Activated CD8-positive, alpha-beta T cell treated with anti-CD3 and anti-CD28 coated beads for 36 hours (primary cell): ENCODE measurements around the gene SOX13. TPM values are rescaled to one million over a fixed set of nuclear protein-coding genes. Genes with fewer than 3 reads are reported as not detected.

Source experiments
- ATAC-seq: fragments of 200-7000 bp; cut with Tn5 transposase; one replicate; pipeline ENCODE4 v1.10.0; 2021; ENCODE audit warnings: mild to moderate bottlenecking, moderate library complexity
- CTCF ChIA-PET: fragments of 350-600 bp; sonication (Branson Sonifier 250); formaldehyde crosslinking; loops from one replicate; lab custom pipeline; 2021; ENCODE audit warnings: antibody characterized with exemption; lab: Charles Lee
- POLR2A ChIA-PET: fragments of 350-600 bp; sonication (Branson Sonifier 250); formaldehyde crosslinking; loops from one replicate; lab custom pipeline; 2021; ENCODE audit warnings: antibody characterized with exemption; lab: Charles Lee
- DNase-seq: peaks from one replicate; pipeline ENCODE4 v3.0.0-alpha.2; 2020
- H3K27ac Mint-ChIP-seq: one replicate; pipeline ENCODE4 v1.8.0; 2021; ENCODE audit warnings: mild to moderate bottlenecking, mixed read lengths
- H3K27me3 Mint-ChIP-seq: one replicate; pipeline ENCODE4 v1.8.0; 2021; ENCODE audit warnings: mixed read lengths
- H3K36me3 Mint-ChIP-seq: one replicate; pipeline ENCODE4 v1.8.0; 2021; ENCODE audit warnings: low read depth, mixed read lengths
- H3K4me1 Mint-ChIP-seq: one replicate; pipeline ENCODE4 v1.8.0; 2021; ENCODE audit warnings: low read depth, mixed read lengths
- H3K4me3 Mint-ChIP-seq: one replicate; pipeline ENCODE4 v1.8.0; 2021; ENCODE audit warnings: mild to moderate bottlenecking, moderate library complexity, mixed read lengths
- H3K9me3 Mint-ChIP-seq: one replicate; pipeline ENCODE4 v1.8.0; 2021; ENCODE audit warnings: mixed read lengths
- intact Hi-C: fragments of 100-400 bp; cut with micrococcal nuclease; formaldehyde crosslinking; loops from one replicate; pipeline ENCODE4 v1.10.0; 2022
- total RNA-seq, 2 experiments: library from RNA; stranded (reverse); gene quantifications; one replicate each; pipeline ENCODE4 v1.2.3, GENCODE V29; 2021
- TF ChIP-seq, protein P1 (sequence below): fragments of 200-600 bp; IDR thresholded peaks from one replicate; pipeline ENCODE4 v1.8.0; 2022; ENCODE audit warnings: antibody characterized with exemption, mild to moderate bottlenecking

The SOX13 gene
- total RNA-seq, 2 experiments from 2014 or later = 1.6 to 1.7 TPM

DNA sequence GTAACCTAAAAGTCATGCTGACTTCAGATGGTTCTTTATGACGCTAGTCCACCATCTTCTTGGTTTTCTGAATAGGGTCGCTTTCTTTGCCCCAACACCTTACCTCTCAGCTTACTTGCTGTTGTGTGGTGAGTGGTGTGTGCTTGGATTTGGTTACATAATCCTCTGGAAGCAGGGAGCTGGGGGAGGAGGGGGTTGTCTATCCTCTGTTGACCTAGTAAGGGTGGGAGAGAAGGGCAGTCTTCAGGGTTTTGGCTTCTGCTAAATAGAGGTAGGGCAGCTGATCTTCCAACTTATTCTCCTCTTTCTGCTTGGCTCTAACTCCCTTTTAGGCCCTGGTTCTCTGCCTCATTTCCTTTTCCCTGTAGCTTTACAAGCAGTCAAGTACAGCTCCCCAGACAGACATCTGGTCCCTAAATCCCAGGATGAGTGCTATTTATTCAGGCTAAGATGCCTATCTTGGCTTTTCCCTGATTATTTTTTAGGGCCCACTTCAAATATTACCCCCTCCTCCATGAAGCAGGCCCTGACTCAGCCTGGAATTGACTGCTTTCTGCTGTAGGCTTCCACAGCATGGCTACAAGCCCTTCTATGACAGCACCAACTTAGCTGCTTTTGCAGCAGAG lies 99.6 kb downstream of the SOX13 start:
- intact Hi-C loops = no loop called here

DNA sequence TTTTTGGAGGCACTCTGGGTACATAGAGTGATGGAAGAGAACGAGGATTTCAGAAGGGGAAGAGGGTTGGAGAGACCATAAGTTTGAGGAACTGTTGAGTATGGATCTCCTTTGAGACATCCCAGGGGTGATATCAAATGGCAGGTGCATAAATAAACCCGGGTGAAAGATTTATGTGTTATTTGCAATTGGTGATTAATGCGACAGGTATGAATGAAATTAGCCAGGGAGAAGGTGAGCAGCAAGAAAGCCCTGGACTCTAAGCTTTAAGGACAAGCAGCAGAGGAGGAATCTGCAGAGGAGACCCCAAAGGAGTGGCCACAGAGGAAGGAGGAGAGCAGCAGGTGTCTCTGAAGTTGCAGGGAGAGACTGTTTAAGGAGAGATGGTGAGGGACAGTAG lies 102.0 kb downstream of the SOX13 start:
- Mint-ChIP-seq H3K27ac (no peak overlapping the region), H3K9me3 (peaks cover 19% of the 10 kb centered on the region), H3K27me3 (peaks cover 3% of the 10 kb centered on the region), H3K4me3 (no peak overlapping the region), H3K4me1 (no peaks in the 10 kb centered on the region), H3K36me3 (peaks cover 3% of the 10 kb centered on the region)
- TF ChIP-seq, protein P1, sequence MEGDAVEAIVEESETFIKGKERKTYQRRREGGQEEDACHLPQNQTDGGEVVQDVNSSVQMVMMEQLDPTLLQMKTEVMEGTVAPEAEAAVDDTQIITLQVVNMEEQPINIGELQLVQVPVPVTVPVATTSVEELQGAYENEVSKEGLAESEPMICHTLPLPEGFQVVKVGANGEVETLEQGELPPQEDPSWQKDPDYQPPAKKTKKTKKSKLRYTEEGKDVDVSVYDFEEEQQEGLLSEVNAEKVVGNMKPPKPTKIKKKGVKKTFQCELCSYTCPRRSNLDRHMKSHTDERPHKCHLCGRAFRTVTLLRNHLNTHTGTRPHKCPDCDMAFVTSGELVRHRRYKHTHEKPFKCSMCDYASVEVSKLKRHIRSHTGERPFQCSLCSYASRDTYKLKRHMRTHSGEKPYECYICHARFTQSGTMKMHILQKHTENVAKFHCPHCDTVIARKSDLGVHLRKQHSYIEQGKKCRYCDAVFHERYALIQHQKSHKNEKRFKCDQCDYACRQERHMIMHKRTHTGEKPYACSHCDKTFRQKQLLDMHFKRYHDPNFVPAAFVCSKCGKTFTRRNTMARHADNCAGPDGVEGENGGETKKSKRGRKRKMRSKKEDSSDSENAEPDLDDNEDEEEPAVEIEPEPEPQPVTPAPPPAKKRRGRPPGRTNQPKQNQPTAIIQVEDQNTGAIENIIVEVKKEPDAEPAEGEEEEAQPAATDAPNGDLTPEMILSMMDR = no peak
- DNase-seq (no peak), ATAC-seq (no peak)
- intact Hi-C loops = no loop called here
- CTCF ChIA-PET = interaction anchor here (1.6 to 6.9 kb wide), 3 partner anchors 12 to 32 kb away, joined by 3 to 36 read pairs (median 15); no protein-coding TSS in a partner anchor
- POLR2A ChIA-PET = no interaction called here

More for the DNA sequence above, 99.6 kb downstream of the SOX13 start:
- ATAC-seq (no peak), DNase-seq (no peak)
- CTCF ChIA-PET = interaction anchor here (1.7 to 6.9 kb wide), 2 partner anchors 10 to 34 kb away, joined by 7 to 36 read pairs; no protein-coding TSS in a partner anchor
- peaks cover 4% of the 10 kb centered on the region for H3K27me3 Mint-ChIP-seq
- H3K4me3 Mint-ChIP-seq = no peak overlapping the region
- no peak overlapping the region for H3K27ac Mint-ChIP-seq
- POLR2A ChIA-PET = interaction anchor here (1.4 kb wide), 1 partner anchor 17 kb away, joined by 3 read pairs; no protein-coding TSS in a partner anchor
- TF ChIP-seq, protein P1 = no peak
- H3K9me3 Mint-ChIP-seq = peaks cover 33% of the 10 kb centered on the region
- H3K36me3 Mint-ChIP-seq = peaks cover 3% of the 10 kb centered on the region
- no peaks in the 10 kb centered on the region for H3K4me1 Mint-ChIP-seq

DNA sequence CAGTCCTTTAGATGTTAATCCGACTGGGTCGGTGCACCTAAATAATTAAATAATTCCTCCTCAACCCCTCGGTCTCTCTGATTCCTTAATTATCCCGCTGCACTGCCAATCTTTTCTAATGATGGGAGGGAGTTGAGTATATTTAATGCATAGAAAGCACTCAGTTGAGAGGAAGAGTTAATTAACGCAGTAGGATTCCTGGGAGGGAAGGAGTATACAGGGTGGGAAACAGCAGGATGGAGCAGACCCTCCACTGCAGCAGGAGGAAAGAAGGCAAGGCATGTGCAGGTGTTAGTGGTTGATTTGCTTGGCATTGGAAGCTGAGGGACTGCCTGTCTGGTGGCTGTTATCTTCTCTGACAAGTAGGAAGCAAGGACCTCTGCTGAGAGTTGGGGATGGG lies 103.1 kb downstream of the SOX13 start:
- ChIA-PET CTCF (interaction anchor here (3.4 to 6.9 kb wide), 2 partner anchors 13 to 31 kb away, joined by 15 to 36 read pairs; no protein-coding TSS in a partner anchor), POLR2A (no interaction called here)
- H3K36me3 Mint-ChIP-seq = peaks cover 3% of the 10 kb centered on the region
- no peak overlapping the region for H3K4me3 Mint-ChIP-seq
- TF ChIP-seq, protein P1 = no peak
- ATAC-seq (no peak), DNase-seq (no peak)
- intact Hi-C loops = no loop called here
- H3K4me1 Mint-ChIP-seq = no peaks in the 10 kb centered on the region
- H3K27ac Mint-ChIP-seq = no peak overlapping the region
- peaks cover 8% of the 10 kb centered on the region for H3K9me3 Mint-ChIP-seq
- peaks cover 3% of the 10 kb centered on the region for H3K27me3 Mint-ChIP-seq

DNA sequence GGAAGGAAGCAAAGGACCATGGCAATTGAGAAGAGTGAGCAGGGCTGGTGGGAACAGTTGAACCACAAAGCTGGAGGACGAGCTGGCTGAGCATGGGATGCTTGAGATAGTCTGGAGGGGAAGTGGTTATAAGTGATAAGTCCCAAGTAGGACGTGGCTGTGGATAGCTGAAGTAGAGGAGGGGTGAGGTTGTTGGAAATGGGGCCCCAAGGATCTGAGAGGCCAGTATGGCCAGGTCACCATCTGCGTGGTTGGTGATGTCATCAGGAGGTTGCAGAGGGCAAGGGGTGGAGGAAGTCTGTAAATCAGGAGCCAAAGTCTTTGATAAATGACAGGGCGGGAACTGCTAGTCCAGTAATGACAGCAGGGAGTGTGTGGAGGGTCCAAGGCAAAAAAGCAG lies 104.2 kb downstream of the SOX13 start:
- ChIA-PET CTCF (interaction anchor here (2.5 to 6.9 kb wide), 2 partner anchors 10 to 14 kb away, joined by 5 to 36 read pairs; no protein-coding TSS in a partner anchor), POLR2A (no interaction called here)
- Mint-ChIP-seq H3K9me3 (peaks cover 2% of the 10 kb centered on the region), H3K4me1 (no peaks in the 10 kb centered on the region), H3K27ac (no peak overlapping the region), H3K4me3 (no peak overlapping the region), H3K36me3 (no peaks in the 10 kb centered on the region), H3K27me3 (peaks cover 3% of the 10 kb centered on the region)
- ATAC-seq (no peak), DNase-seq (no peak)
- intact Hi-C loops = no loop called here
- TF ChIP-seq, protein P1 = no peak

Other genes with a start within 250 kb of the SOX13 start
- 100 to 1,000 TPM; 344 to 373 TPM for gene SNRPE, start 211.5 kb upstream of the SOX13 start, total RNA-seq
- 1 to 10 TPM; 1.3 to 1.4 TPM for gene ETNK2, start 78.9 kb downstream of the SOX13 start, total RNA-seq
- gene REN, start 93.2 kb downstream of the SOX13 start, total RNA-seq = not detected
- gene KISS1, start 123.4 kb downstream of the SOX13 start, total RNA-seq = not detected
- not detected for gene GOLT1A, start 140.9 kb downstream of the SOX13 start, total RNA-seq